ENCODE results near the gene WWOX. TPM values are rescaled to one million over a fixed set of nuclear protein-coding genes. Genes with fewer than 3 reads are reported as not detected.

The WWOX gene
- total RNA-seq, 5 donors from 2014 or later (not counting 1 experiment from before 2014, with no cell fraction given) = 21.2 to 26.0 (median 22.6) TPM

DNA sequence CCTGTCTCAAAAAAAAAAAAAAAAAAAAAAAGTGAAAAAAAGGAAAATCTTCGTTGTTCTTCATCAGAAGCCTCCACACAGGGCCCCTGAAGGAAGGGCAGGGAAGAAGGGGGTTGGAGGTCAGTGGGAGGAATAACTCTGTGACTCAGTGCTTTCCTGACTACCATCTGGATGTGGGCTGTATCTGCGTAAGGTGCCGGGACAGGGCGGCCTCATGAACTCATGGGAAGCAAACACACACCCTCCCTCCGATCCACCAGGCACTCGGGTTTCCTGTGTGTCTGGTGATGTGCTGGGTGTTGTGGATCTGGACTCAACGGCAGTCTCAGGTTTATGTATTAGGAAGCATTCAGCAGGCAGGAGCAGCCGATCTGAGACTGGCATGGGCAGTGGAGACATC is 691.6 kb downstream of the WWOX start:
- no peak overlapping the region for H3K4me3 ChIP-seq (ENCODE audit: control insufficient read depth in 1 of 2, extremely low read depth in 1 of 2, low read length in 1 of 2)
- no peaks in the 10 kb centered on the region for H3K9me3 ChIP-seq
- no peaks in the 10 kb centered on the region for H3K9me3 Mint-ChIP-seq
- H3K4me1 ChIP-seq (ENCODE audit: control insufficient read depth in 1 of 2, extremely low read depth in 1 of 2, insufficient read depth in 2 of 2, low read length in 2 of 2) = peaks cover 0 to 16% of the 10 kb centered on the region in 2 experiments
- H3K27ac Mint-ChIP-seq = no peak overlapping the region
- DNase-seq (no peak), ATAC-seq (replicated peaks in 1 of 4) (no peak)
- no peaks in the 10 kb centered on the region for H3K27me3 ChIP-seq (replicated peaks in 1 of 2; ENCODE audit: control insufficient read depth in 2 of 2, extremely low read depth in 1 of 2, insufficient read depth in 2 of 2, low read length in 1 of 2)
- 74% methylated on average over 2 of the region's 8 CpGs for WGBS (ENCODE audit: insufficient coverage)
- H3K4me3 Mint-ChIP-seq = no peak overlapping the region
- ChIA-PET POLR2A (no interaction called here), CTCF (no interaction called here)
- no peaks in the 10 kb centered on the region for H3K36me3 Mint-ChIP-seq
- H3K27me3 Mint-ChIP-seq = no peaks in the 10 kb centered on the region
- H3K36me3 ChIP-seq (ENCODE audit: control insufficient read depth in 2 of 2, extremely low read depth in 1 of 2, insufficient read depth in 1 of 2, low read length in 1 of 2) = no peaks in the 10 kb centered on the region
- H3K27ac ChIP-seq (ENCODE audit: low read length) = no peak overlapping the region
- H3K4me1 Mint-ChIP-seq = peaks cover 0 to 24% (median 9%) of the 10 kb centered on the region in 3 donors

GRCh38 chr16:78791926-78792325 is 692.5 kb downstream of the WWOX start:
- WGBS (ENCODE audit: insufficient coverage) = 100% methylated on average over 5 of the region's 7 CpGs
- CTCF ChIA-PET = interaction anchor here in 1 of 2 donors (0.6 kb wide), 1 partner anchor 1010 kb away, joined by 3 read pairs; no protein-coding TSS in a partner anchor
- DNase-seq (no peak), ATAC-seq (replicated peaks in 1 of 4) (no peak)
- peaks cover 0 to 20% of the 10 kb centered on the region in 2 experiments for H3K4me1 ChIP-seq (ENCODE audit: control insufficient read depth in 1 of 2, extremely low read depth in 1 of 2, insufficient read depth in 2 of 2, low read length in 2 of 2)
- no peaks in the 10 kb centered on the region for H3K27me3 ChIP-seq (replicated peaks in 1 of 2; ENCODE audit: control insufficient read depth in 2 of 2, extremely low read depth in 1 of 2, insufficient read depth in 2 of 2, low read length in 1 of 2)
- no peaks in the 10 kb centered on the region for H3K36me3 ChIP-seq (ENCODE audit: control insufficient read depth in 2 of 2, extremely low read depth in 1 of 2, insufficient read depth in 1 of 2, low read length in 1 of 2)
- Mint-ChIP-seq H3K27ac (no peak overlapping the region), H3K27me3 (no peaks in the 10 kb centered on the region), H3K4me1 (peaks cover 0 to 24% (median 9%) of the 10 kb centered on the region in 3 donors), H3K36me3 (no peaks in the 10 kb centered on the region), H3K4me3 (no peak overlapping the region), H3K9me3 (no peaks in the 10 kb centered on the region)
- H3K4me3 ChIP-seq (ENCODE audit: control insufficient read depth in 1 of 2, extremely low read depth in 1 of 2, low read length in 1 of 2) = no peak overlapping the region
- H3K9me3 ChIP-seq = no peaks in the 10 kb centered on the region
- H3K27ac ChIP-seq (ENCODE audit: low read length) = no peak overlapping the region
- POLR2A ChIA-PET = no interaction called here

GRCh38 chr16:78792952-78793351 is 693.5 kb downstream of the WWOX start:
- ATAC-seq (replicated peaks in 1 of 4) (no peak), DNase-seq (no peak)
- Histone ChIP-seq H3K4me1 (ENCODE audit: control insufficient read depth in 1 of 2, extremely low read depth in 1 of 2, insufficient read depth in 2 of 2, low read length in 2 of 2) (peaks cover 0 to 20% of the 10 kb centered on the region in 2 experiments), H3K36me3 (ENCODE audit: control insufficient read depth in 2 of 2, extremely low read depth in 1 of 2, insufficient read depth in 1 of 2, low read length in 1 of 2) (no peaks in the 10 kb centered on the region), H3K27ac (ENCODE audit: low read length) (no peak overlapping the region), H3K9me3 (no peaks in the 10 kb centered on the region), H3K27me3 (replicated peaks in 1 of 2; ENCODE audit: control insufficient read depth in 2 of 2, extremely low read depth in 1 of 2, insufficient read depth in 2 of 2, low read length in 1 of 2) (no peaks in the 10 kb centered on the region), H3K4me3 (ENCODE audit: control insufficient read depth in 1 of 2, extremely low read depth in 1 of 2, low read length in 1 of 2) (no peak overlapping the region)
- Mint-ChIP-seq H3K36me3 (no peaks in the 10 kb centered on the region), H3K9me3 (no peaks in the 10 kb centered on the region), H3K4me3 (no peak overlapping the region), H3K27me3 (no peaks in the 10 kb centered on the region), H3K27ac (no peak overlapping the region), H3K4me1 (peaks cover 0 to 24% (median 9%) of the 10 kb centered on the region in 3 donors)
- POLR2A ChIA-PET = no interaction called here
- 100% methylated on average over 2 of the region's 5 CpGs for WGBS (ENCODE audit: insufficient coverage)
- CTCF ChIA-PET = no interaction called here

GRCh38 chr16:78794581-78795250 is 695.3 kb downstream of the WWOX start:
- WGBS (ENCODE audit: insufficient coverage) = 71% methylated on average over 3 of the region's 6 CpGs
- H3K9me3 ChIP-seq = no peaks in the 10 kb centered on the region
- H3K27ac Mint-ChIP-seq = peak overlapping the region in 1 of 2 donors; percentile 17
- H3K4me3 Mint-ChIP-seq = peak overlapping the region in 1 of 3 donors; percentile 3
- ChIA-PET POLR2A (no interaction called here), CTCF (interaction anchor here (0.5 to 0.8 kb wide), 3 partner anchors 27 to 242 kb away, joined by 3 to 6 read pairs (median 4); no protein-coding TSS in a partner anchor)
- peak in 1 of 4 experiments; percentile 46 for ATAC-seq (replicated peaks in 1 of 4)
- H3K27me3 ChIP-seq (replicated peaks in 1 of 2; ENCODE audit: control insufficient read depth in 2 of 2, extremely low read depth in 1 of 2, insufficient read depth in 2 of 2, low read length in 1 of 2) = no peaks in the 10 kb centered on the region
- H3K27me3 Mint-ChIP-seq = no peaks in the 10 kb centered on the region
- H3K4me3 ChIP-seq (ENCODE audit: control insufficient read depth in 1 of 2, extremely low read depth in 1 of 2, low read length in 1 of 2) = no peak overlapping the region
- H3K36me3 ChIP-seq (ENCODE audit: control insufficient read depth in 2 of 2, extremely low read depth in 1 of 2, insufficient read depth in 1 of 2, low read length in 1 of 2) = no peaks in the 10 kb centered on the region
- DNase-seq = peak in 2 of 35 experiments; percentile 7 to 33
- H3K4me1 ChIP-seq (ENCODE audit: control insufficient read depth in 1 of 2, extremely low read depth in 1 of 2, insufficient read depth in 2 of 2, low read length in 2 of 2) = peaks cover 0 to 20% of the 10 kb centered on the region in 2 experiments
- H3K9me3 Mint-ChIP-seq = no peaks in the 10 kb centered on the region
- H3K36me3 Mint-ChIP-seq = no peaks in the 10 kb centered on the region
- H3K27ac ChIP-seq (ENCODE audit: low read length) = peak overlapping the region; percentile 51
- peaks cover 0 to 24% (median 9%) of the 10 kb centered on the region in 3 donors for H3K4me1 Mint-ChIP-seq

DNA sequence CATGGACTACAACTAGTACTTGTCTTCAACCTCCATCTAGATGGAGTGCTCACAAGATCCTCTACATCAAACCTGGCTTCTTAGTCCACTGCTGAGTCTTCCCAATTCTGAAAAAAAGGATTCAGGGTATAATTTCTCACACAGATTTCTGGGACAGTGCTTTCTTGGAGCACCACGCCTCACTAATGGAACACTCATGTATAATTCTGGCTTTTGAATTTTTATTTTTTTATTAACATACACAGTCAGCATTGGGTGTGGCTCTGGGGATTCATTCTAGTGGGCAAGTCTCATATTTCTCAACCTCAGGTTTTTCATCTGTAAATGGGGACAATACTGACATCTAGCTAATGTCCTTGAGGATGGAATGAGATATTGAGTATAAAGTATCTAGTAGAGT is 696.0 kb downstream of the WWOX start:
- Histone ChIP-seq H3K36me3 (ENCODE audit: control insufficient read depth in 2 of 2, extremely low read depth in 1 of 2, insufficient read depth in 1 of 2, low read length in 1 of 2) (no peaks in the 10 kb centered on the region), H3K4me3 (ENCODE audit: control insufficient read depth in 1 of 2, extremely low read depth in 1 of 2, low read length in 1 of 2) (no peak overlapping the region), H3K9me3 (no peaks in the 10 kb centered on the region), H3K27ac (ENCODE audit: low read length) (peak overlapping the region; percentile 48), H3K4me1 (ENCODE audit: control insufficient read depth in 1 of 2, extremely low read depth in 1 of 2, insufficient read depth in 2 of 2, low read length in 2 of 2) (peaks cover 0 to 16% of the 10 kb centered on the region in 2 experiments), H3K27me3 (replicated peaks in 1 of 2; ENCODE audit: control insufficient read depth in 2 of 2, extremely low read depth in 1 of 2, insufficient read depth in 2 of 2, low read length in 1 of 2) (no peaks in the 10 kb centered on the region)
- no peaks in the 10 kb centered on the region for H3K36me3 Mint-ChIP-seq
- H3K9me3 Mint-ChIP-seq = no peaks in the 10 kb centered on the region
- H3K27me3 Mint-ChIP-seq = no peaks in the 10 kb centered on the region
- no peak overlapping the region for H3K27ac Mint-ChIP-seq
- ChIA-PET CTCF (no interaction called here), POLR2A (no interaction called here)
- ATAC-seq (replicated peaks in 1 of 4) (no peak), DNase-seq (no peak)
- no peak overlapping the region for H3K4me3 Mint-ChIP-seq
- no CpG with 5 or more reads among the region's 1 CpG for WGBS (ENCODE audit: insufficient coverage)
- peaks cover 0 to 21% (median 9%) of the 10 kb centered on the region in 3 donors for H3K4me1 Mint-ChIP-seq

DNA sequence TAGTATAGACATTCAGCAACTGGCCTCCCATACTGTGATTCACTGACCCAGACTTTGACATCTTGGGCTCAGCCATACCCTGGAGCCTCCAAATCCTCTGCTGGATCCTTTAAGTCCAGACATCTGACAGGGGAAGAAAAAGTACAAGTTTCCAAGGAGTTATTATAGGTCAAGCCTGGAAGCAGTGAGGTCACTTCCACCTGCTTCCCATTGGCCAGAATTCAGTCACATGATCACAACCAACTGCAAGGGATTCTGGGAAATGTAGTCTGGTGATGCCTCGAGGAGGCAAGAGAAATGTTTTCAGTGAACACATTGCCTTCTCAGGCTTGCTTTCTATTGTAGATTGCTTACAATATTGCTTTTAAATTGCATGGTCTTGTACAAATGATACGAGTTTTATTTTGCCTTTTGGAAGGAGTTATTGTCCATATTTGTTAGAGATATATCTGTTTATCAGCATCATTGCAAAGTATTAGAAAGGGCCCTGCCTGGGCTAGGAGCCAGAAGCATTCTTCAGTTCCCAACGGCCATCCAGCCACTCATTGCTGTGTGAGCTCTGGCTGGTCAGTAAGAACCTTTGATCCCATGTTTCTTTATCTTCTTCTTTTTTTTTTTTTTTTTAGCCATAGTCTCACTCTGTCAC is 696.9 kb downstream of the WWOX start:
- CTCF ChIA-PET = no interaction called here
- DNase-seq (peak in 14 of 35 experiments; percentile 2 to 62 (median 14)), ATAC-seq (replicated peaks in 1 of 4) (peak in 1 of 4 experiments; percentile 35)
- H3K27ac ChIP-seq (ENCODE audit: low read length) = peak overlapping the region; percentile 25
- no peaks in the 10 kb centered on the region for H3K9me3 ChIP-seq
- Mint-ChIP-seq H3K27me3 (no peaks in the 10 kb centered on the region), H3K4me3 (no peak overlapping the region), H3K36me3 (no peaks in the 10 kb centered on the region), H3K27ac (no peak overlapping the region), H3K9me3 (no peaks in the 10 kb centered on the region), H3K4me1 (peaks cover 0 to 15% (median 9%) of the 10 kb centered on the region in 3 donors)
- H3K36me3 ChIP-seq (ENCODE audit: control insufficient read depth in 2 of 2, extremely low read depth in 1 of 2, insufficient read depth in 1 of 2, low read length in 1 of 2) = no peaks in the 10 kb centered on the region
- no peak overlapping the region for H3K4me3 ChIP-seq (ENCODE audit: control insufficient read depth in 1 of 2, extremely low read depth in 1 of 2, low read length in 1 of 2)
- WGBS (ENCODE audit: insufficient coverage) = no CpG with 5 or more reads among the region's 3 CpGs
- POLR2A ChIA-PET = no interaction called here
- peaks cover 0 to 11% of the 10 kb centered on the region in 2 experiments for H3K4me1 ChIP-seq (ENCODE audit: control insufficient read depth in 1 of 2, extremely low read depth in 1 of 2, insufficient read depth in 2 of 2, low read length in 2 of 2)
- H3K27me3 ChIP-seq (replicated peaks in 1 of 2; ENCODE audit: control insufficient read depth in 2 of 2, extremely low read depth in 1 of 2, insufficient read depth in 2 of 2, low read length in 1 of 2) = no peaks in the 10 kb centered on the region
